Measurements from ENCODE around the gene ANTXR2.

Gene ANTXR2

GRCh38 chr4:79917246-79917645, 155.8 kb downstream of the ANTXR2 start:
- in situ Hi-C loops (cut with HindIII; ENCODE audit: low pct_ligation_motif_present, low sequenced_read_pairs), result no loop called here
- H3K4me3 ChIP-seq (ENCODE audit: low read depth, low read length), result no peak overlapping the region
- no peaks in the 10 kb centered on the region for H3K27me3 ChIP-seq (replicated peaks)
- TF ChIP-seq CTCF (IDR thresholded peaks at IDR 0.05; ENCODE audit: low read depth, low read length, missing control alignments), result peak; percentile 86
- no peak overlapping the region for H3K27ac ChIP-seq
- H3K36me3 ChIP-seq (replicated peaks), result peaks cover 2% of the 10 kb centered on the region
- peak; percentile 46 for DNase-seq

GRCh38 chr4:79915246-79915645, 157.8 kb downstream of the ANTXR2 start:
- Histone ChIP-seq H3K27me3 (replicated peaks) (no peaks in the 10 kb centered on the region), H3K36me3 (replicated peaks) (peaks cover 2% of the 10 kb centered on the region), H3K4me3 (ENCODE audit: low read depth, low read length) (no peak overlapping the region), H3K27ac (no peak overlapping the region)
- no peak for DNase-seq
- in situ Hi-C loops (cut with HindIII; ENCODE audit: low pct_ligation_motif_present, low sequenced_read_pairs), result no loop called here
- no peak for TF ChIP-seq CTCF (IDR thresholded peaks at IDR 0.05; ENCODE audit: low read depth, low read length, missing control alignments)

GRCh38 chr4:79913581-79913980, 159.4 kb downstream of the ANTXR2 start:
- no peak for TF ChIP-seq CTCF (IDR thresholded peaks at IDR 0.05; ENCODE audit: low read depth, low read length, missing control alignments)
- H3K4me3 ChIP-seq (ENCODE audit: low read depth, low read length), result no peak overlapping the region
- in situ Hi-C loops (cut with HindIII; ENCODE audit: low pct_ligation_motif_present, low sequenced_read_pairs), result no loop called here
- no peaks in the 10 kb centered on the region for H3K36me3 ChIP-seq (replicated peaks)
- no peak overlapping the region for H3K27ac ChIP-seq
- H3K27me3 ChIP-seq (replicated peaks), result no peaks in the 10 kb centered on the region
- DNase-seq, result peak; percentile 77

GRCh38 chr4:79907001-79907400, 166.0 kb downstream of the ANTXR2 start:
- Histone ChIP-seq H3K27ac (no peak overlapping the region), H3K36me3 (replicated peaks) (peaks cover 22% of the 10 kb centered on the region), H3K4me3 (ENCODE audit: low read depth, low read length) (no peak overlapping the region), H3K27me3 (replicated peaks) (no peaks in the 10 kb centered on the region)
- no peak for TF ChIP-seq CTCF (IDR thresholded peaks at IDR 0.05; ENCODE audit: low read depth, low read length, missing control alignments)
- no peak for DNase-seq
- in situ Hi-C loops (cut with HindIII; ENCODE audit: low pct_ligation_motif_present, low sequenced_read_pairs), result no loop called here

GRCh38 chr4:79906303-79906702, 166.7 kb downstream of the ANTXR2 start:
- H3K27ac ChIP-seq, result no peak overlapping the region
- DNase-seq, result no peak
- no peak overlapping the region for H3K4me3 ChIP-seq (ENCODE audit: low read depth, low read length)
- in situ Hi-C loops (cut with HindIII; ENCODE audit: low pct_ligation_motif_present, low sequenced_read_pairs), result no loop called here
- TF ChIP-seq CTCF (IDR thresholded peaks at IDR 0.05; ENCODE audit: low read depth, low read length, missing control alignments), result no peak
- H3K27me3 ChIP-seq (replicated peaks), result no peaks in the 10 kb centered on the region
- peaks cover 22% of the 10 kb centered on the region for H3K36me3 ChIP-seq (replicated peaks)

GRCh38 chr4:79905212-79905611, 167.8 kb downstream of the ANTXR2 start:
- no peak for DNase-seq
- Histone ChIP-seq H3K27me3 (replicated peaks) (no peaks in the 10 kb centered on the region), H3K4me3 (ENCODE audit: low read depth, low read length) (no peak overlapping the region), H3K36me3 (replicated peaks) (peaks cover 22% of the 10 kb centered on the region), H3K27ac (no peak overlapping the region)
- in situ Hi-C loops (cut with HindIII; ENCODE audit: low pct_ligation_motif_present, low sequenced_read_pairs), result no loop called here
- TF ChIP-seq CTCF (IDR thresholded peaks at IDR 0.05; ENCODE audit: low read depth, low read length, missing control alignments), result no peak
